HepG2 (cell line): ENCODE measurements around the gene LYZL2. TPM values are rescaled to one million over a fixed set of nuclear protein-coding genes. Genes with fewer than 3 reads are reported as not detected.
A peak's percentile ranks its signal among the peaks of the same experiment; 100 is the strongest.

Source experiments
- ARID2 ChIP-seq: sonication (generic); formaldehyde crosslinking; IDR thresholded peaks from 2 replicates; pipeline ENCODE4 v1.8.1; 2022; ENCODE audit warnings: mild to moderate bottlenecking, missing genetic modification reagents, borderline replicate concordance
- ETV6 ChIP-seq: sonication (generic); formaldehyde crosslinking; conservative IDR thresholded peaks from 2 replicates; pipeline ENCODE4 v1.4.0; 2020; ENCODE audit warnings: missing genetic modification reagents
- PAWR ChIP-seq: sonication (generic); formaldehyde crosslinking; IDR thresholded peaks from 2 replicates; pipeline ENCODE4 v1.4.0; 2020; ENCODE audit warnings: missing genetic modification reagents, mild to moderate bottlenecking, borderline replicate concordance
- PHF20 ChIP-seq: sonication (generic); formaldehyde crosslinking; IDR thresholded peaks from 2 replicates; pipeline ENCODE4 v1.5.0; 2020; ENCODE audit warnings: mild to moderate bottlenecking, missing genetic modification reagents
- SALL1 ChIP-seq: sonication (generic); formaldehyde crosslinking; IDR thresholded peaks from 2 replicates; pipeline ENCODE4 v1.8.0; 2022; ENCODE audit warnings: mild to moderate bottlenecking, missing genetic modification reagents
- SOX6 ChIP-seq, 2 experiments: fragments of 450-650 bp in 1 of 2; sonication (generic) in 1 of 2; formaldehyde crosslinking in 1 of 2; IDR thresholded peaks; 2 replicates each; pipeline versions ENCODE4 v1.4.0 to v1.6.1; 2017 to 2020; ENCODE audit warnings: antibody characterized with exemption in 1 of 2, mild to moderate bottlenecking in 1 of 2, missing genetic modification reagents in 1 of 2
- TCF12 ChIP-seq, 2 experiments: fragments of 450-650 bp in 1 of 2; sonication (generic) in 1 of 2; formaldehyde crosslinking in 1 of 2; IDR thresholded peaks; 2 replicates each; pipeline versions ENCODE4 v1.6.1 to v1.8.0; 2017 to 2022; ENCODE audit warnings: antibody characterized with exemption in 1 of 2, mild to moderate bottlenecking in 1 of 2, missing genetic modification reagents in 1 of 2, moderate library complexity in 1 of 2
- ZBTB38 ChIP-seq: sonication (generic); formaldehyde crosslinking; IDR thresholded peaks from 2 replicates; pipeline ENCODE4 v1.5.1; 2020; ENCODE audit warnings: mild to moderate bottlenecking, missing genetic modification reagents
- ZMAT3 ChIP-seq: sonication (generic); formaldehyde crosslinking; conservative IDR thresholded peaks from 2 replicates; pipeline ENCODE4 v1.7.0; 2021; ENCODE audit warnings: missing genetic modification reagents
- ZNF234 ChIP-seq: sonication (generic); formaldehyde crosslinking; conservative IDR thresholded peaks from 2 replicates; pipeline ENCODE4 v1.5.1; 2020; ENCODE audit warnings: mild to moderate bottlenecking, missing genetic modification reagents
- ZNF382 ChIP-seq: sonication (generic); formaldehyde crosslinking; IDR thresholded peaks from 2 replicates; pipeline ENCODE4 v1.5.0; 2020; ENCODE audit warnings: missing genetic modification reagents, mild to moderate bottlenecking, borderline replicate concordance
- ZNF441 ChIP-seq: sonication (generic); formaldehyde crosslinking; IDR thresholded peaks from 2 replicates; pipeline ENCODE4 v1.7.0; 2021; ENCODE audit warnings: missing genetic modification reagents, borderline replicate concordance
- ZNF607 ChIP-seq: sonication (generic); formaldehyde crosslinking; IDR thresholded peaks from 2 replicates; pipeline ENCODE4 v1.5.1; 2020; ENCODE audit warnings: missing genetic modification reagents, mild to moderate bottlenecking, borderline replicate concordance
- ZNF614 ChIP-seq: IDR thresholded peaks from 2 replicates; pipeline ENCODE4 v1.6.1; 2018; ENCODE audit warnings: missing biosample characterization, missing genetic modification reagents, inconsistent platforms, borderline replicate concordance
- ZNF816 ChIP-seq: sonication (generic); formaldehyde crosslinking; IDR thresholded peaks from 2 replicates; pipeline ENCODE4 v1.8.0; 2022; ENCODE audit warnings: missing genetic modification reagents, mild to moderate bottlenecking, borderline replicate concordance
- polyA plus RNA-seq, 8 experiments: library from polyadenylated mRNA; depleted of rRNA in 3 of 8; stranded (reverse) in 7 of 8; unstranded in 1 of 8; fragments of >200 nt; fragmentation: Illumina TruSeq in 4 of 8; extraction: Trizol in 4 of 8; gene quantifications; 2 replicates each; pipeline versions ENCODE4 v1.2.1 to v1.2.3, GENCODE V29; 2011 to 2016; ENCODE audit warnings: low read depth in 4 of 8, missing spikeins in 1 of 8, mixed read lengths in 1 of 8; ENCODE audit not compliant: insufficient read depth in 1 of 8
- total RNA-seq, 5 experiments: library from RNA; depleted of rRNA; stranded (reverse); fragments of >200 nt; fragmentation: Illumina TruSeq; extraction: Trizol; gene quantifications; 2 replicates each; pipeline ENCODE4 v1.2.3, GENCODE V29; 2016; ENCODE audit warnings: low read depth in 1 of 5
- TF ChIP-seq, protein P1 (sequence below): sonication (generic); formaldehyde crosslinking; IDR thresholded peaks from 2 replicates; pipeline ENCODE4 v1.8.1; 2022; ENCODE audit warnings: mild to moderate bottlenecking, missing genetic modification reagents
- TF ChIP-seq, protein P2 (sequence below): sonication (generic); formaldehyde crosslinking; IDR thresholded peaks from 2 replicates; pipeline ENCODE4 v1.9.0; 2021; ENCODE audit warnings: mild to moderate bottlenecking, missing genetic modification reagents
- TF ChIP-seq, protein P3 (sequence below): IDR thresholded peaks from 2 replicates; pipeline ENCODE4 v1.6.1; 2018; ENCODE audit warnings: missing genetic modification reagents
- TF ChIP-seq, protein P4 (sequence below): sonication (generic); formaldehyde crosslinking; IDR thresholded peaks from 2 replicates; pipeline ENCODE4 v1.8.0; 2022; ENCODE audit warnings: missing genetic modification reagents, mild to moderate bottlenecking, borderline replicate concordance

The LYZL2 gene
- total and polyA plus RNA-seq, 2 of the 13 experiments (the other 11 are each of a cell fraction or from before 2014, with no cell fraction given) = 0.20 to 0.63 TPM

DNA sequence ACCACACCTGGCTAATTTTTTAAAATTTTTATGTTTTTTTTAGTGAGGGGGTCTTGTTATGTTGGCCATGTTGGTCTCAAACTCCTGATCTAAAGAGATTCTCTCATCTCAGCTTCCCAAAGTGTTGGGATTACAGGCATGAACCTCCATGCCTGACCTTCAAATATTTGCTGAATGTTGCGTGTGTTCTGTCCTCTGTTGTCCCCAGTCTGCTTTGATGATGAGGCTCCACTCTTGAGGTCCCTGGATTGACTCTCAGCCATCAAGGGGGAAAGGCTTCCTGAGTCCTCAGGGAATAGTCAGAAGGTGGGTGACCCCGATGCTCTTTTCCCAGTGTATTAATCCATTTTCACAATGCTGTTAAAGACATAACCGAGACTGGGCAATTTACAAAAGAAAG is 26.0 kb downstream of the LYZL2 start (continued):
- TF ChIP-seq, protein P1, sequence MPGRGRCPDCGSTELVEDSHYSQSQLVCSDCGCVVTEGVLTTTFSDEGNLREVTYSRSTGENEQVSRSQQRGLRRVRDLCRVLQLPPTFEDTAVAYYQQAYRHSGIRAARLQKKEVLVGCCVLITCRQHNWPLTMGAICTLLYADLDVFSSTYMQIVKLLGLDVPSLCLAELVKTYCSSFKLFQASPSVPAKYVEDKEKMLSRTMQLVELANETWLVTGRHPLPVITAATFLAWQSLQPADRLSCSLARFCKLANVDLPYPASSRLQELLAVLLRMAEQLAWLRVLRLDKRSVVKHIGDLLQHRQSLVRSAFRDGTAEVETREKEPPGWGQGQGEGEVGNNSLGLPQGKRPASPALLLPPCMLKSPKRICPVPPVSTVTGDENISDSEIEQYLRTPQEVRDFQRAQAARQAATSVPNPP (CRISPR knock-in tag) = no peak
- TF ChIP-seq TCF12 (IDR thresholded peaks at IDR 0.05) = no peak
- TF ChIP-seq TCF12 (CRISPR knock-in tag; IDR thresholded peaks at IDR 0.05) = no peak
- TF ChIP-seq PAWR (CRISPR knock-in tag) = no peak
- no peak for TF ChIP-seq ZMAT3 (CRISPR knock-in tag)
- TF ChIP-seq SOX6 (IDR thresholded peaks at IDR 0.05) = no peak
- peak; percentile 62 for TF ChIP-seq SOX6 (CRISPR knock-in tag; IDR thresholded peaks at IDR 0.05)
- TF ChIP-seq ZNF816 (CRISPR knock-in tag) = no peak
- TF ChIP-seq, protein P2, sequence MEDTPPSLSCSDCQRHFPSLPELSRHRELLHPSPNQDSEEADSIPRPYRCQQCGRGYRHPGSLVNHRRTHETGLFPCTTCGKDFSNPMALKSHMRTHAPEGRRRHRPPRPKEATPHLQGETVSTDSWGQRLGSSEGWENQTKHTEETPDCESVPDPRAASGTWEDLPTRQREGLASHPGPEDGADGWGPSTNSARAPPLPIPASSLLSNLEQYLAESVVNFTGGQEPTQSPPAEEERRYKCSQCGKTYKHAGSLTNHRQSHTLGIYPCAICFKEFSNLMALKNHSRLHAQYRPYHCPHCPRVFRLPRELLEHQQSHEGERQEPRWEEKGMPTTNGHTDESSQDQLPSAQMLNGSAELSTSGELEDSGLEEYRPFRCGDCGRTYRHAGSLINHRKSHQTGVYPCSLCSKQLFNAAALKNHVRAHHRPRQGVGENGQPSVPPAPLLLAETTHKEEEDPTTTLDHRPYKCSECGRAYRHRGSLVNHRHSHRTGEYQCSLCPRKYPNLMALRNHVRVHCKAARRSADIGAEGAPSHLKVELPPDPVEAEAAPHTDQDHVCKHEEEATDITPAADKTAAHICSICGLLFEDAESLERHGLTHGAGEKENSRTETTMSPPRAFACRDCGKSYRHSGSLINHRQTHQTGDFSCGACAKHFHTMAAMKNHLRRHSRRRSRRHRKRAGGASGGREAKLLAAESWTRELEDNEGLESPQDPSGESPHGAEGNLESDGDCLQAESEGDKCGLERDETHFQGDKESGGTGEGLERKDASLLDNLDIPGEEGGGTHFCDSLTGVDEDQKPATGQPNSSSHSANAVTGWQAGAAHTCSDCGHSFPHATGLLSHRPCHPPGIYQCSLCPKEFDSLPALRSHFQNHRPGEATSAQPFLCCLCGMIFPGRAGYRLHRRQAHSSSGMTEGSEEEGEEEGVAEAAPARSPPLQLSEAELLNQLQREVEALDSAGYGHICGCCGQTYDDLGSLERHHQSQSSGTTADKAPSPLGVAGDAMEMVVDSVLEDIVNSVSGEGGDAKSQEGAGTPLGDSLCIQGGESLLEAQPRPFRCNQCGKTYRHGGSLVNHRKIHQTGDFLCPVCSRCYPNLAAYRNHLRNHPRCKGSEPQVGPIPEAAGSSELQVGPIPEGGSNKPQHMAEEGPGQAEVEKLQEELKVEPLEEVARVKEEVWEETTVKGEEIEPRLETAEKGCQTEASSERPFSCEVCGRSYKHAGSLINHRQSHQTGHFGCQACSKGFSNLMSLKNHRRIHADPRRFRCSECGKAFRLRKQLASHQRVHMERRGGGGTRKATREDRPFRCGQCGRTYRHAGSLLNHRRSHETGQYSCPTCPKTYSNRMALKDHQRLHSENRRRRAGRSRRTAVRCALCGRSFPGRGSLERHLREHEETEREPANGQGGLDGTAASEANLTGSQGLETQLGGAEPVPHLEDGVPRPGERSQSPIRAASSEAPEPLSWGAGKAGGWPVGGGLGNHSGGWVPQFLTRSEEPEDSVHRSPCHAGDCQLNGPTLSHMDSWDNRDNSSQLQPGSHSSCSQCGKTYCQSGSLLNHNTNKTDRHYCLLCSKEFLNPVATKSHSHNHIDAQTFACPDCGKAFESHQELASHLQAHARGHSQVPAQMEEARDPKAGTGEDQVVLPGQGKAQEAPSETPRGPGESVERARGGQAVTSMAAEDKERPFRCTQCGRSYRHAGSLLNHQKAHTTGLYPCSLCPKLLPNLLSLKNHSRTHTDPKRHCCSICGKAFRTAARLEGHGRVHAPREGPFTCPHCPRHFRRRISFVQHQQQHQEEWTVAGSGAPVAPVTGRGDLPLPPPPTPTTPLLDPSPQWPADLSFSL = no peak
- TF ChIP-seq ZNF607 (CRISPR knock-in tag) = no peak
- TF ChIP-seq, protein P3, sequence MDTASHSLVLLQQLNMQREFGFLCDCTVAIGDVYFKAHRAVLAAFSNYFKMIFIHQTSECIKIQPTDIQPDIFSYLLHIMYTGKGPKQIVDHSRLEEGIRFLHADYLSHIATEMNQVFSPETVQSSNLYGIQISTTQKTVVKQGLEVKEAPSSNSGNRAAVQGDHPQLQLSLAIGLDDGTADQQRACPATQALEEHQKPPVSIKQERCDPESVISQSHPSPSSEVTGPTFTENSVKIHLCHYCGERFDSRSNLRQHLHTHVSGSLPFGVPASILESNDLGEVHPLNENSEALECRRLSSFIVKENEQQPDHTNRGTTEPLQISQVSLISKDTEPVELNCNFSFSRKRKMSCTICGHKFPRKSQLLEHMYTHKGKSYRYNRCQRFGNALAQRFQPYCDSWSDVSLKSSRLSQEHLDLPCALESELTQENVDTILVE (CRISPR knock-in tag) = no peak
- TF ChIP-seq ZNF441 = no peak
- TF ChIP-seq, protein P4, sequence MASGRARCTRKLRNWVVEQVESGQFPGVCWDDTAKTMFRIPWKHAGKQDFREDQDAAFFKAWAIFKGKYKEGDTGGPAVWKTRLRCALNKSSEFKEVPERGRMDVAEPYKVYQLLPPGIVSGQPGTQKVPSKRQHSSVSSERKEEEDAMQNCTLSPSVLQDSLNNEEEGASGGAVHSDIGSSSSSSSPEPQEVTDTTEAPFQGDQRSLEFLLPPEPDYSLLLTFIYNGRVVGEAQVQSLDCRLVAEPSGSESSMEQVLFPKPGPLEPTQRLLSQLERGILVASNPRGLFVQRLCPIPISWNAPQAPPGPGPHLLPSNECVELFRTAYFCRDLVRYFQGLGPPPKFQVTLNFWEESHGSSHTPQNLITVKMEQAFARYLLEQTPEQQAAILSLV = no peak
- peak; percentile 80 for TF ChIP-seq SALL1
- TF ChIP-seq ARID2 (CRISPR knock-in tag) = no peak
- TF ChIP-seq ZBTB38 (CRISPR knock-in tag) = peak; percentile 16; the same call in 1 of the 2 replicates
- no peak for TF ChIP-seq ETV6
- no peak for TF ChIP-seq ZNF382 (CRISPR knock-in tag)
- TF ChIP-seq PHF20 = no peak
- no peak for TF ChIP-seq ZNF614 (CRISPR knock-in tag)
- TF ChIP-seq ZNF234 = no peak
